Stimulated activated CD8-positive, alpha-beta memory T cell treated with anti-CD3 and anti-CD28 coated beads, Interleukin-4, amount 100 ng/mL, for 1 hour (primary cell): ENCODE measurements around the gene ABT1.
"Not testable (repeated sequence)": the region's sequence is repeated elsewhere in the genome, so short reads cannot be mapped to it uniquely, and the experiment has no call there.

Source experiments
- DNase-seq, 2 donors: peaks; one replicate each; pipeline ENCODE4 v3.0.0-alpha.2; 2020; ENCODE audit warnings: low read depth in 2 of 2, low spot score in 1 of 2

Gene ABT1

GRCh38 chr6:26596579-26597388, at the start of gene ABT1:
TSS of gene ABT1 (plus strand) at chr6:26596953. CDS start at chr6:26596983, 30 bp downstream.
- DNase-seq: peak; percentile 94

- DNase-seq: not testable (repeated sequence)
These were observed 49.4 kb upstream of the ABT1 start for GRCh38 chr6:26547363-26547762.

- no peak for DNase-seq
These were observed 46.3 kb upstream of the ABT1 start for GRCh38 chr6:26550250-26550993.

- no peak for DNase-seq
These were observed 44.5 kb upstream of the ABT1 start for GRCh38 chr6:26552205-26552604.

GRCh38 chr6:26552640-26553188, 44.0 kb upstream of the ABT1 start:
- no peak for DNase-seq

- peak; percentile 53 to 56 for DNase-seq
These were observed 43.5 kb upstream of the ABT1 start for GRCh38 chr6:26553264-26553634.

GRCh38 chr6:26553635-26554446, 42.9 kb upstream of the ABT1 start:
- DNase-seq: peak; percentile 49 to 63

- DNase-seq: no peak
These were observed 42.4 kb upstream of the ABT1 start for GRCh38 chr6:26554447-26554696.

GRCh38 chr6:26554697-26555504, 41.9 kb upstream of the ABT1 start:
- no peak for DNase-seq

GRCh38 chr6:26555505-26556262, 41.1 kb upstream of the ABT1 start:
- no peak for DNase-seq

- DNase-seq: no peak
These were observed 40.3 kb upstream of the ABT1 start for GRCh38 chr6:26556263-26557070.

- DNase-seq: no peak
These were observed 35.0 kb upstream of the ABT1 start for GRCh38 chr6:26561533-26562466.

- DNase-seq: no peak
These were observed 33.3 kb upstream of the ABT1 start for GRCh38 chr6:26563488-26563887.

GRCh38 chr6:26568601-26569432, 27.9 kb upstream of the ABT1 start:
- peak; percentile 98 to 100 for DNase-seq

GRCh38 chr6:26569433-26569764, 27.4 kb upstream of the ABT1 start:
- no peak for DNase-seq

GRCh38 chr6:26570027-26570809, 26.5 kb upstream of the ABT1 start:
- DNase-seq: no peak
